Loucy (cell line): ENCODE data around the gene MARCHF9.

Source experiments
- H2AFZ ChIP-seq: fragments of 200-600 bp; sonication (generic); 2 replicates; pipeline ENCODE4 v1.6.0; 2016; ENCODE audit warnings: antibody characterized with exemption, mild to moderate bottlenecking, low read length, moderate library complexity
- H3F3A ChIP-seq: fragments of 200-600 bp; 2 replicates; pipeline ENCODE4 v1.6.0; 2016; ENCODE audit warnings: antibody characterized with exemption, low read depth, mild to moderate bottlenecking
- H3K27me3 ChIP-seq: fragments of 200-600 bp; sonication (generic); 2 replicates; pipeline ENCODE4 v1.6.1; 2014; ENCODE audit warnings: low read length, mild to moderate bottlenecking; ENCODE audit not compliant: insufficient read depth, poor library complexity, severe bottlenecking
- H3K36me3 ChIP-seq: fragments of 200-600 bp; sonication (generic); 2 replicates; pipeline ENCODE4 v1.6.1; 2016; ENCODE audit warnings: low read length; ENCODE audit not compliant: insufficient read depth
- H3K4me1 ChIP-seq: fragments of 200-600 bp; sonication (generic); 2 replicates; pipeline ENCODE4 v1.5.1; 2014; ENCODE audit warnings: low read length, mild to moderate bottlenecking; ENCODE audit not compliant: insufficient read depth, poor library complexity, severe bottlenecking
- H3K4me2 ChIP-seq: fragments of 200-600 bp; sonication (generic); 2 replicates; pipeline ENCODE4 v1.6.0; 2014; ENCODE audit warnings: antibody characterized with exemption, low read length, low read depth, mild to moderate bottlenecking; ENCODE audit not compliant: poor library complexity, severe bottlenecking
- H3K4me3 ChIP-seq: fragments of 200-600 bp; sonication (generic); 2 replicates; pipeline ENCODE4 v1.5.1; 2014; ENCODE audit warnings: low read length, mild to moderate bottlenecking, mixed read lengths; ENCODE audit not compliant: poor library complexity, severe bottlenecking
- H3K79me2 ChIP-seq: fragments of 200-600 bp; sonication (generic); 2 replicates; pipeline ENCODE4 v1.6.1; 2014; ENCODE audit warnings: low read length; ENCODE audit not compliant: insufficient read depth
- H3K9ac ChIP-seq: fragments of 200-600 bp; sonication (generic); 2 replicates; pipeline ENCODE4 v1.6.0; 2014; ENCODE audit warnings: mild to moderate bottlenecking, low read depth, low read length, moderate library complexity; ENCODE audit not compliant: poor library complexity, severe bottlenecking
- H3K9me2 ChIP-seq: fragments of 200-600 bp; sonication (generic); replicated peaks from 2 replicates; pipeline ENCODE4 v1.6.1; 2016; ENCODE audit warnings: low read depth, low read length, mixed read lengths
- H3K9me3 ChIP-seq: fragments of 200-600 bp; sonication (generic); 2 replicates; pipeline ENCODE4 v1.6.1; 2014; ENCODE audit warnings: mild to moderate bottlenecking, antibody characterized with exemption, low read length, low read depth; ENCODE audit not compliant: insufficient read depth
- H4K20me1 ChIP-seq: fragments of 200-600 bp; sonication (generic); 2 replicates; pipeline ENCODE4 v1.6.0; 2014; ENCODE audit warnings: antibody characterized with exemption, low read length, mild to moderate bottlenecking; ENCODE audit not compliant: insufficient read depth, poor library complexity, severe bottlenecking
- EZH2phosphoT487 ChIP-seq: fragments of 200-600 bp; IDR thresholded peaks from 2 replicates; pipeline ENCODE4 v1.6.1; 2018; ENCODE audit warnings: antibody characterized with exemption, mild to moderate bottlenecking, moderate library complexity, borderline replicate concordance
- TF ChIP-seq, protein P1 (sequence below): fragments of 200-600 bp; sonication (generic); conservative IDR thresholded peaks from 2 replicates; pipeline ENCODE4 v1.5.1; 2014; ENCODE audit warnings: mild to moderate bottlenecking, antibody characterized with exemption, low read length

Gene MARCHF9

DNA sequence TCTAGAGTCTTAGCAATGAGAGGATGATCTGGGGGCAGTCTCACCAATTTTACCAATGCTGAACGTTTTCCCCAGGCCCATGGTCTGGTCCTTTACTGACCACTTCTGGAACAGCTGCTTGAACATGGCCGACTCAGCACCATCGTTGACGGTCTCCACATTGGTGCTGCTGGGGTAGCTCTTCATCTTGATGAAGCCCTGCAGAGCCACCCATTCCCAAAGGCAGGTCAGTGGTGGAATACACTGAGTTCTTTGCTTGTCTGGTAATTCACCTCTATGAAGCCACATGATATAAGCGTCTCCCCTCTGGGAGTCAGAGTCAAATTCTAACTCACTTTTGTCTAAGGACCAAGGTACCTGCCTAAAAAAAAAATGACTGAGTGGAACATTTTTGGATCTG lies 53.4 kb downstream of the MARCHF9 start:
- Histone ChIP-seq H3K79me2 (no peaks in the 10 kb centered on the region), H3F3A (no peaks in the 10 kb centered on the region), H3K36me3 (peaks cover 11% of the 10 kb centered on the region; the same call in 1 of the 2 replicates), H4K20me1 (no peaks in the 10 kb centered on the region), H3K4me1 (no peaks in the 10 kb centered on the region), H2AFZ (no peak overlapping the region), H3K4me3 (no peak overlapping the region), H3K4me2 (no peak overlapping the region), H3K9me3 (no peaks in the 10 kb centered on the region), H3K9ac (no peak overlapping the region), H3K9me2 (no peaks in the 10 kb centered on the region), H3K27me3 (no peaks in the 10 kb centered on the region)
- TF ChIP-seq, protein P1, sequence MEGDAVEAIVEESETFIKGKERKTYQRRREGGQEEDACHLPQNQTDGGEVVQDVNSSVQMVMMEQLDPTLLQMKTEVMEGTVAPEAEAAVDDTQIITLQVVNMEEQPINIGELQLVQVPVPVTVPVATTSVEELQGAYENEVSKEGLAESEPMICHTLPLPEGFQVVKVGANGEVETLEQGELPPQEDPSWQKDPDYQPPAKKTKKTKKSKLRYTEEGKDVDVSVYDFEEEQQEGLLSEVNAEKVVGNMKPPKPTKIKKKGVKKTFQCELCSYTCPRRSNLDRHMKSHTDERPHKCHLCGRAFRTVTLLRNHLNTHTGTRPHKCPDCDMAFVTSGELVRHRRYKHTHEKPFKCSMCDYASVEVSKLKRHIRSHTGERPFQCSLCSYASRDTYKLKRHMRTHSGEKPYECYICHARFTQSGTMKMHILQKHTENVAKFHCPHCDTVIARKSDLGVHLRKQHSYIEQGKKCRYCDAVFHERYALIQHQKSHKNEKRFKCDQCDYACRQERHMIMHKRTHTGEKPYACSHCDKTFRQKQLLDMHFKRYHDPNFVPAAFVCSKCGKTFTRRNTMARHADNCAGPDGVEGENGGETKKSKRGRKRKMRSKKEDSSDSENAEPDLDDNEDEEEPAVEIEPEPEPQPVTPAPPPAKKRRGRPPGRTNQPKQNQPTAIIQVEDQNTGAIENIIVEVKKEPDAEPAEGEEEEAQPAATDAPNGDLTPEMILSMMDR, result no peak
- no peak for TF ChIP-seq EZH2phosphoT487

DNA sequence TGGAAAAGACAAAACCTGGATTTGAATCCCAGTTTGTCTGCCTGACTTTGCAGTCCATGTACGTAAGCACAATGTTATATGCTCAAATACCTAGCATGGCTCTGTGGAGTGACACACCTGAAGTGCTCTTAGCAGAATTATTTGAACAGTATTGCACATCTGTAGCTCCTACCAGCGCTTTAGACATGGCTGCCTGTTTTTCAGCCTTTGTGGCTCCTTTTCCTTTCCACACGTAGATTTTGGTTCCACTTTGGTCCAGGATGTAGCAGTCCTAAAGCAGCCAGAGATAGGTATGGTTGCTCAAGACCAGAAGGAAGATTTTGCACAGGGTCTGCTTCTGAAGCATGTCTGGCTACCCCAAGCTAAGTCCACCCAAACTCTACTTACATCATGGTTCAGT lies 54.5 kb downstream of the MARCHF9 start:
- Histone ChIP-seq H3K9ac (no peak overlapping the region), H3K9me2 (no peaks in the 10 kb centered on the region), H3K9me3 (no peaks in the 10 kb centered on the region), H3K79me2 (no peaks in the 10 kb centered on the region), H4K20me1 (no peaks in the 10 kb centered on the region), H3K4me3 (no peak overlapping the region), H3K4me1 (no peaks in the 10 kb centered on the region), H3K36me3 (peaks cover 7% of the 10 kb centered on the region; the same call in 1 of the 2 replicates), H2AFZ (no peak overlapping the region), H3K27me3 (no peaks in the 10 kb centered on the region), H3K4me2 (no peak overlapping the region), H3F3A (no peaks in the 10 kb centered on the region)
- TF ChIP-seq, protein P1, result no peak
- no peak for TF ChIP-seq EZH2phosphoT487
